Stimulated activated naive CD8-positive, alpha-beta T cell treated with anti-CD3 and anti-CD28 coated beads, Interleukin-15, Interleukin-2, amounts not matched to agents 100 U/mL and 50 U/mL, for 24 hours (primary cell): ENCODE data around the gene ARHGAP44.

Source experiments
- ATAC-seq: fragments of 150-1000 bp; cut with Tn5 transposase; one replicate; pipeline ENCODE4 v1.10.0; 2021
- DNase-seq: peaks from one replicate; pipeline ENCODE4 v3.0.0; 2021

The ARHGAP44 gene

GRCh38 chr17:12898110-12898509 lies 108.8 kb downstream of the ARHGAP44 start:
- ATAC-seq (no peak), DNase-seq (no peak)

GRCh38 chr17:12899604-12900003 lies 110.3 kb downstream of the ARHGAP44 start:
- ATAC-seq (no peak), DNase-seq (no peak)

GRCh38 chr17:12900474-12900873 lies 111.2 kb downstream of the ARHGAP44 start:
- DNase-seq: no peak

GRCh38 chr17:12902046-12902445 lies 112.7 kb downstream of the ARHGAP44 start:
- DNase-seq (no peak), ATAC-seq (no peak)

More at GRCh38 chr17:12900474-12900873, 111.2 kb downstream of the ARHGAP44 start:
- ATAC-seq: no peak

- DNase-seq: no peak
- ATAC-seq: no peak
Measured at GRCh38 chr17:12907477-12907876, 118.2 kb downstream of the ARHGAP44 start.

GRCh38 chr17:12909046-12909445 lies 119.7 kb downstream of the ARHGAP44 start:
- DNase-seq: no peak
- ATAC-seq: no peak

- ATAC-seq (no peak), DNase-seq (no peak)
Measured at GRCh38 chr17:12909511-12909910, 120.2 kb downstream of the ARHGAP44 start.

GRCh38 chr17:12911239-12911638 lies 121.9 kb downstream of the ARHGAP44 start:
- DNase-seq (no peak), ATAC-seq (no peak)

GRCh38 chr17:12917399-12917798 lies 128.1 kb downstream of the ARHGAP44 start:
- ATAC-seq: no peak

GRCh38 chr17:12918142-12918541 lies 128.8 kb downstream of the ARHGAP44 start:
- ATAC-seq (no peak), DNase-seq (no peak)

More at GRCh38 chr17:12917399-12917798, 128.1 kb downstream of the ARHGAP44 start:
- no peak for DNase-seq

GRCh38 chr17:12922120-12922519 lies 132.8 kb downstream of the ARHGAP44 start:
- ATAC-seq (no peak), DNase-seq (no peak)

GRCh38 chr17:12924614-12925013 lies 135.3 kb downstream of the ARHGAP44 start:
- DNase-seq (no peak), ATAC-seq (no peak)

- no peak for DNase-seq
- ATAC-seq: no peak
Measured at GRCh38 chr17:12927001-12927400, 137.7 kb downstream of the ARHGAP44 start.

GRCh38 chr17:12927541-12928425 lies 138.5 kb downstream of the ARHGAP44 start:
- no peak for DNase-seq
- no peak for ATAC-seq

GRCh38 chr17:12928736-12929135 lies 139.4 kb downstream of the ARHGAP44 start:
- ATAC-seq (peak; percentile 6), DNase-seq (no peak)

- DNase-seq (no peak), ATAC-seq (no peak)
Measured at GRCh38 chr17:12936501-12936900, 147.2 kb downstream of the ARHGAP44 start.

GRCh38 chr17:12940699-12941098 lies 151.4 kb downstream of the ARHGAP44 start:
- DNase-seq (no peak), ATAC-seq (no peak)

GRCh38 chr17:12947047-12947446 lies 157.7 kb downstream of the ARHGAP44 start:
- ATAC-seq: no peak
- DNase-seq: no peak

GRCh38 chr17:12952012-12952411 lies 162.7 kb downstream of the ARHGAP44 start:
- ATAC-seq: no peak
- no peak for DNase-seq

GRCh38 chr17:12953156-12953555 lies 163.9 kb downstream of the ARHGAP44 start:
- ATAC-seq (no peak), DNase-seq (no peak)

GRCh38 chr17:12955521-12955920 lies 166.2 kb downstream of the ARHGAP44 start:
- DNase-seq (no peak), ATAC-seq (no peak)

- no peak for DNase-seq
- no peak for ATAC-seq
Measured at GRCh38 chr17:12958786-12959185, 169.5 kb downstream of the ARHGAP44 start.

GRCh38 chr17:12959441-12959840 lies 170.1 kb downstream of the ARHGAP44 start:
- no peak for DNase-seq
- no peak for ATAC-seq

GRCh38 chr17:12961655-12962054 lies 172.4 kb downstream of the ARHGAP44 start:
- ATAC-seq: no peak
- DNase-seq: no peak
